GM18861 (cell line): ENCODE data around the gene SNRPB.

Source experiments
- ATAC-seq: cut with Tn5 transposase; IDR thresholded peaks from one replicate; pipeline ENCODE4 v1.9.1; 2021; ENCODE audit not compliant: unreplicated experiment

The SNRPB gene

GRCh38 chr20:2475850-2476741, 5.5 kb upstream of the SNRPB start:
- no peak for ATAC-seq

GRCh38 chr20:2473516-2473915, 2.9 kb upstream of the SNRPB start:
- ATAC-seq: no peak

GRCh38 chr20:2469991-2470422, 582 bp downstream of the SNRPB start:
- no peak for ATAC-seq

- ATAC-seq: no peak
Observed at GRCh38 chr20:2468581-2469407, 1.8 kb downstream of the SNRPB start.

GRCh38 chr20:2467412-2467811, 3.2 kb downstream of the SNRPB start:
- ATAC-seq: no peak

GRCh38 chr20:2465100-2465499, 5.5 kb downstream of the SNRPB start:
- ATAC-seq: no peak

GRCh38 chr20:2463616-2464365, 6.8 kb downstream of the SNRPB start:
- no peak for ATAC-seq

GRCh38 chr20:2462484-2462883, 8.1 kb downstream of the SNRPB start:
- no peak for ATAC-seq

GRCh38 chr20:2460752-2461424, 9.7 kb downstream of the SNRPB start:
- no peak for ATAC-seq

GRCh38 chr20:2459981-2460751, 10.4 kb downstream of the SNRPB start:
- no peak for ATAC-seq

- ATAC-seq: no peak
Observed at GRCh38 chr20:2458919-2459499, 11.6 kb downstream of the SNRPB start.

- no peak for ATAC-seq
Observed at GRCh38 chr20:2455771-2456497, 14.7 kb downstream of the SNRPB start.

- no peak for ATAC-seq
Observed at GRCh38 chr20:2453792-2454191, 16.8 kb downstream of the SNRPB start.

- ATAC-seq: no peak
Observed at GRCh38 chr20:2451939-2452732, 18.5 kb downstream of the SNRPB start.

GRCh38 chr20:2451422-2451821, 19.2 kb downstream of the SNRPB start:
- no peak for ATAC-seq

GRCh38 chr20:2449386-2449785, 21.2 kb downstream of the SNRPB start:
- no peak for ATAC-seq

- ATAC-seq: no peak
Observed at GRCh38 chr20:2446845-2447244, 23.7 kb downstream of the SNRPB start.

- no peak for ATAC-seq
Observed at GRCh38 chr20:2431185-2431584, 39.4 kb downstream of the SNRPB start.
